Mesothelial cell of epicardium (in vitro differentiated cells): ENCODE results near the gene TTLL12. TPM values are rescaled to one million over a fixed set of nuclear protein-coding genes. Genes with fewer than 3 reads are reported as not detected.

ENCODE experiments used
- DNase-seq, 2 experiments: peaks; one replicate each; pipeline ENCODE4 v3.0.0; 2021; ENCODE audit warnings: low spot score in 2 of 2; ENCODE audit not compliant: unreplicated experiment in 2 of 2
- H3K27ac Mint-ChIP-seq: 2 replicates; pipeline ENCODE4 v1.8.0; 2021; ENCODE audit warnings: mixed read lengths
- H3K27me3 Mint-ChIP-seq: 2 replicates; pipeline ENCODE4 v1.8.0; 2021; ENCODE audit warnings: low read depth, mixed read lengths
- H3K36me3 Mint-ChIP-seq: 2 replicates; pipeline ENCODE4 v1.8.0; 2021; ENCODE audit warnings: mixed read lengths
- H3K4me1 Mint-ChIP-seq: 2 replicates; pipeline ENCODE4 v1.8.0; 2021; ENCODE audit warnings: mixed read lengths
- H3K4me3 Mint-ChIP-seq: 2 replicates; pipeline ENCODE4 v1.8.0; 2021; ENCODE audit warnings: mild to moderate bottlenecking, moderate library complexity, mixed read lengths
- H3K9me3 Mint-ChIP-seq: 2 replicates; pipeline ENCODE4 v1.8.0; 2021; ENCODE audit warnings: mixed read lengths
- CTCF ChIP-seq: fragments of 200-600 bp; sonication (generic); IDR thresholded peaks from one replicate; pipeline ENCODE4 v1.5.0; 2021; ENCODE audit warnings: antibody characterized with exemption; ENCODE audit not compliant: unreplicated experiment
- total RNA-seq: library from RNA; stranded (reverse); gene quantifications from 3 replicates; pipeline ENCODE4 v1.2.1, GENCODE V29; 2021

TTLL12 gene
- total RNA-seq, 1 donor from 2014 or later: 43.5 TPM

GRCh38 chr22:43201486-43202219 lies 14.7 kb upstream of the TTLL12 start:
- DNase-seq: no peak
- no peak for TF ChIP-seq CTCF
- H3K27me3 Mint-ChIP-seq: no peaks in the 10 kb centered on the region
- H3K27ac Mint-ChIP-seq: no peak overlapping the region
- no peaks in the 10 kb centered on the region for H3K9me3 Mint-ChIP-seq
- H3K4me3 Mint-ChIP-seq: no peak overlapping the region
- H3K36me3 Mint-ChIP-seq: no peaks in the 10 kb centered on the region
- H3K4me1 Mint-ChIP-seq: peaks cover 8% of the 10 kb centered on the region

- H3K4me1 Mint-ChIP-seq: peaks cover 6% of the 10 kb centered on the region
Observed at GRCh38 chr22:43200555-43200954, 13.6 kb upstream of the TTLL12 start.

GRCh38 chr22:43200031-43200430 lies 13.1 kb upstream of the TTLL12 start:
- Mint-ChIP-seq H3K4me1 (peaks cover 6% of the 10 kb centered on the region), H3K36me3 (no peaks in the 10 kb centered on the region), H3K27me3 (no peaks in the 10 kb centered on the region), H3K9me3 (no peaks in the 10 kb centered on the region), H3K27ac (no peak overlapping the region), H3K4me3 (no peak overlapping the region)
- TF ChIP-seq CTCF: no peak
- DNase-seq: no peak

More at GRCh38 chr22:43200555-43200954, 13.6 kb upstream of the TTLL12 start:
- no peak overlapping the region for H3K27ac Mint-ChIP-seq
- no peak for TF ChIP-seq CTCF
- H3K36me3 Mint-ChIP-seq: no peaks in the 10 kb centered on the region
- no peak overlapping the region for H3K4me3 Mint-ChIP-seq
- no peaks in the 10 kb centered on the region for H3K27me3 Mint-ChIP-seq
- DNase-seq: no peak
- H3K9me3 Mint-ChIP-seq: no peaks in the 10 kb centered on the region

GRCh38 chr22:43199541-43199940 lies 12.6 kb upstream of the TTLL12 start:
- Mint-ChIP-seq H3K27me3 (no peaks in the 10 kb centered on the region), H3K9me3 (no peaks in the 10 kb centered on the region), H3K4me3 (no peak overlapping the region), H3K36me3 (no peaks in the 10 kb centered on the region), H3K27ac (no peak overlapping the region), H3K4me1 (peaks cover 6% of the 10 kb centered on the region)
- TF ChIP-seq CTCF: no peak
- DNase-seq: no peak

GRCh38 chr22:43198936-43199335 lies 12.0 kb upstream of the TTLL12 start:
- H3K4me1 Mint-ChIP-seq: peaks cover 5% of the 10 kb centered on the region
- no peaks in the 10 kb centered on the region for H3K9me3 Mint-ChIP-seq
- H3K27me3 Mint-ChIP-seq: no peaks in the 10 kb centered on the region
- H3K4me3 Mint-ChIP-seq: no peak overlapping the region
- no peak overlapping the region for H3K27ac Mint-ChIP-seq
- no peak for TF ChIP-seq CTCF
- DNase-seq: no peak
- no peaks in the 10 kb centered on the region for H3K36me3 Mint-ChIP-seq
